GM19397 (cell line): Measurements from ENCODE around the gene LMOD2.

Source experiments
- ATAC-seq: cut with Tn5 transposase; IDR thresholded peaks from one replicate; pipeline ENCODE4 v1.9.1; 2021; ENCODE audit warnings: mild to moderate bottlenecking, moderate library complexity; ENCODE audit not compliant: unreplicated experiment

The LMOD2 gene

GRCh38 chr7:123712619-123713018 lies 57.0 kb downstream of the LMOD2 start:
- no peak for ATAC-seq
